ENCODE measurements around the gene LBH. TPM values are rescaled to one million over a fixed set of nuclear protein-coding genes. Genes with fewer than 3 reads are reported as not detected.

LBH gene
- total and polyA plus RNA-seq, 4 donors: 22.9 to 133 (median 81.3) TPM

DNA sequence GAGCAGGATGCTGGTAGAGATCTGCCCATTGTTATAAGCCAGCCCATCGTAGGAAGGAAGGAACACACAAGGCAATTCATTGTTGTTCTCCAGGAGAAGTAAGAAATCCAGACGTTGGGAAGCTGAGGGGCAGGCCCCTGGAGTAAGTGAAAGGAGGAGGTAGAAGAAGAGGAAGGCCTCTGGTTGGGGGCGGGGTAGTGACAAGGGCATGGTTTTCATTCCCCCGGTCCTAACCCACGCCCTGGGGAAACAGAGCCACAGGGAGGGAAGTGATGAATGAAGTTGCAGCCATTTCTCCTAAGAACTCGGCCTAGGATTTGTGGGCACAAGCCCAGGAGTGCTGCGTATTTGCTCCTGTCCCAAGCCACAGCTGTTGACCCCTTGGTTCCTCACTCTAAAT lies 18.0 kb downstream of the LBH start:
- DNase-seq (no peak), ATAC-seq (ENCODE audit: insufficient read depth, low FRiP score) (no peak)
- H3K9ac ChIP-seq (ENCODE audit: insufficient read depth in 1 of 2, low read length in 2 of 2): no peak overlapping the region
- H3K4me3 ChIP-seq: no peak overlapping the region
- peak overlapping the region; percentile 74 to 76 for H3K27ac ChIP-seq (ENCODE audit: low read depth in 1 of 2, low read length in 1 of 2)
- no peak for TF ChIP-seq CTCF (IDR thresholded peaks at IDR 0.05; ENCODE audit: control extremely low read depth, extremely low read depth)
- peaks cover 17 to 44% (median 28%) of the 10 kb centered on the region in 5 donors for H3K4me1 ChIP-seq (ENCODE audit: control insufficient read depth in 5 of 5, insufficient read depth in 5 of 5, low read length in 5 of 5)
- no peaks in the 10 kb centered on the region for H3K27me3 ChIP-seq (ENCODE audit: control insufficient read depth in 3 of 3, insufficient read depth in 3 of 3, low read length in 2 of 3)
- peaks cover 0 to 17% (median 9%) of the 10 kb centered on the region in 4 donors for H3K36me3 ChIP-seq (ENCODE audit: control insufficient read depth in 4 of 4, insufficient read depth in 4 of 4, low read length in 4 of 4)
- no peaks in the 10 kb centered on the region for H3K9me3 ChIP-seq (ENCODE audit: control insufficient read depth in 4 of 4, insufficient read depth in 3 of 4, low read length in 3 of 4)
- WGBS, 2 donors: 61% methylated on average over 7 of the region's 7 CpGs

DNA sequence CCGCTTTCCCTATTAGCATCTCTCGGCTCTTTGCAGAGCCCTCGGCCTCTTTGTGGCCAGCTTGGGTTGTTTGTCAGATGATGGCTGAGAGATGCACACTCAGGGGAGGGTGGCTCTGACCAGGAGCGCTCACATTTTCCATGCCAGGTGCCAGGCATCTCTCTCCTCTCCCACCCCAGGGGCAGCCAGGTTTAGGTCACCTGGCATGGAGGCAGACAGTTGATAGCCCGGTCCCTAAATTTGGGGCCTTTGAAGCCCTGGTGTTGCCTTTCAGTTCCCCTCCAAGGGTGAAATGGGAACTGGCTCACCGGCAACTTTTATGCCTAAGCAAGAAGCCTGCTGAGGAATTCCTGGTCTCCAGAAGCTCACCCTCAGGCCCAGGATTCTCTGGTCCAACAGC lies 19.1 kb downstream of the LBH start:
- H3K9me3 ChIP-seq (ENCODE audit: control insufficient read depth in 4 of 4, insufficient read depth in 3 of 4, low read length in 3 of 4): no peaks in the 10 kb centered on the region
- H3K36me3 ChIP-seq (ENCODE audit: control insufficient read depth in 4 of 4, insufficient read depth in 4 of 4, low read length in 4 of 4): peaks cover 0 to 17% (median 6%) of the 10 kb centered on the region in 4 donors
- H3K27ac ChIP-seq (ENCODE audit: low read depth in 1 of 2, low read length in 1 of 2): peak overlapping the region; percentile 74 to 76
- H3K9ac ChIP-seq (ENCODE audit: insufficient read depth in 1 of 2, low read length in 2 of 2): no peak overlapping the region
- WGBS, 2 donors: 86 to 88% methylated on average over 6 of the region's 6 CpGs
- H3K4me3 ChIP-seq: no peak overlapping the region
- H3K27me3 ChIP-seq (ENCODE audit: control insufficient read depth in 3 of 3, insufficient read depth in 3 of 3, low read length in 2 of 3): no peaks in the 10 kb centered on the region
- ATAC-seq (ENCODE audit: insufficient read depth, low FRiP score) (no peak), DNase-seq (no peak)
- peaks cover 22 to 45% (median 30%) of the 10 kb centered on the region in 5 donors for H3K4me1 ChIP-seq (ENCODE audit: control insufficient read depth in 5 of 5, insufficient read depth in 5 of 5, low read length in 5 of 5)
- TF ChIP-seq CTCF (IDR thresholded peaks at IDR 0.05; ENCODE audit: control extremely low read depth, extremely low read depth): no peak

- no peak for TF ChIP-seq CTCF (IDR thresholded peaks at IDR 0.05; ENCODE audit: control extremely low read depth, extremely low read depth)
- 34 to 48% methylated on average over 7 of the region's 7 CpGs for WGBS, 2 donors
These were observed 21.7 kb downstream of the LBH start for GRCh38 chr2:30252723-30253701.

More at GRCh38 chr2:30252723-30253701, 21.7 kb downstream of the LBH start:
- DNase-seq: peak; percentile 68 to 95 (median 92)
- ATAC-seq (ENCODE audit: insufficient read depth, low FRiP score): peak; percentile 63
- Histone ChIP-seq H3K36me3 (ENCODE audit: control insufficient read depth in 4 of 4, insufficient read depth in 4 of 4, low read length in 4 of 4) (peaks cover 5 to 26% (median 18%) of the 10 kb centered on the region in 4 donors), H3K9me3 (ENCODE audit: control insufficient read depth in 4 of 4, insufficient read depth in 3 of 4, low read length in 3 of 4) (no peaks in the 10 kb centered on the region), H3K27ac (ENCODE audit: low read depth in 1 of 2, low read length in 1 of 2) (peak overlapping the region; percentile 87 to 89), H3K9ac (ENCODE audit: insufficient read depth in 1 of 2, low read length in 2 of 2) (peak overlapping the region in 1 of 2 donors; percentile 17), H3K27me3 (ENCODE audit: control insufficient read depth in 3 of 3, insufficient read depth in 3 of 3, low read length in 2 of 3) (no peaks in the 10 kb centered on the region), H3K4me3 (no peak overlapping the region), H3K4me1 (ENCODE audit: control insufficient read depth in 5 of 5, insufficient read depth in 5 of 5, low read length in 5 of 5) (peaks cover 22 to 38% (median 30%) of the 10 kb centered on the region in 5 donors)
